HEK293 (cell line): ENCODE measurements around the gene SART3.
A peak's percentile ranks its signal among the peaks of the same experiment; 100 is the strongest.

Experiments used
- CTCF ChIA-PET: fragments of 350-600 bp; formaldehyde crosslinking; extraction: SDS; loops from one replicate; lab custom pipeline; 2021; ENCODE audit warnings: antibody characterized with exemption; lab: Yijun Ruan, JAX
- POLR2A ChIA-PET: fragments of 300-600 bp; formaldehyde crosslinking; extraction: SDS; loops from one replicate; lab custom pipeline; 2020; ENCODE audit warnings: antibody characterized with exemption, inconsistent platforms; lab: Yijun Ruan, JAX
- H3K27ac ChIP-seq: fragments of 200-500 bp; sonication (Bioruptor generic); 2 replicates; pipeline ENCODE4 v1.5.1; 2014; ENCODE audit warnings: low read depth, low read length, control low read depth, inconsistent platforms; ENCODE audit errors: extremely low read depth
- H3K36me3 ChIP-seq, 2 experiments: fragments of 200-500 bp in 1 of 2; sonication (Bioruptor generic) in 1 of 2; 1 replicate in 1 of 2; 2 replicates in 1 of 2; pipeline ENCODE4 v1.5.1; 2014 to 2017; ENCODE audit warnings: inconsistent platforms in 2 of 2, low read length in 2 of 2; ENCODE audit not compliant: control insufficient read depth in 2 of 2, insufficient read depth in 1 of 2
- H3K4me1 ChIP-seq: fragments of 200-500 bp; sonication (Bioruptor generic); 2 replicates; pipeline ENCODE4 v1.5.1; 2014; ENCODE audit warnings: mild to moderate bottlenecking, low read length, inconsistent platforms; ENCODE audit not compliant: control insufficient read depth, insufficient read depth
- H3K4me3 ChIP-seq: 2 replicates; pipeline ENCODE4 v1.5.1; 2011; ENCODE audit warnings: low read depth, mild to moderate bottlenecking, control low read depth, low read length, moderate library complexity
- H3K9me3 ChIP-seq: fragments of 200-500 bp; sonication (Bioruptor generic); 2 replicates; pipeline ENCODE4 v1.5.1; 2014; ENCODE audit warnings: low read depth, low read length, inconsistent platforms; ENCODE audit not compliant: control insufficient read depth, insufficient read depth
- GLIS1 ChIP-seq: fragments of 450-650 bp; formaldehyde crosslinking; IDR thresholded peaks from 2 replicates; pipeline ENCODE4 v1.5.1; 2016; ENCODE audit warnings: missing biosample characterization, missing genetic modification characterization
- KLF7 ChIP-seq: fragments of 450-650 bp; formaldehyde crosslinking; IDR thresholded peaks from 2 replicates; pipeline ENCODE4 v1.5.1; 2016; ENCODE audit warnings: missing biosample characterization, missing genetic modification characterization, borderline replicate concordance
- PATZ1 ChIP-seq: fragments of 450-650 bp; formaldehyde crosslinking; IDR thresholded peaks from 2 replicates; pipeline ENCODE4 v1.5.1; 2016; ENCODE audit warnings: missing biosample characterization, missing genetic modification characterization
- PRDM4 ChIP-seq: fragments of 450-650 bp; formaldehyde crosslinking; IDR thresholded peaks from 2 replicates; pipeline ENCODE4 v1.5.1; 2017; ENCODE audit warnings: missing biosample characterization, missing genetic modification characterization
- ZBTB10 ChIP-seq: fragments of 450-650 bp; formaldehyde crosslinking; IDR thresholded peaks from 2 replicates; pipeline ENCODE4 v1.5.1; 2016; ENCODE audit warnings: missing biosample characterization, missing genetic modification characterization
- ZBTB48 ChIP-seq: fragments of 450-650 bp; formaldehyde crosslinking; IDR thresholded peaks from 2 replicates; pipeline ENCODE4 v1.5.1; 2016; ENCODE audit warnings: missing biosample characterization, missing genetic modification characterization
- ZNF121 ChIP-seq: fragments of 450-650 bp; formaldehyde crosslinking; IDR thresholded peaks from 2 replicates; pipeline ENCODE4 v1.5.1; 2016; ENCODE audit warnings: missing biosample characterization, missing genetic modification characterization
- ZNF146 ChIP-seq: fragments of 450-650 bp; formaldehyde crosslinking; IDR thresholded peaks from 2 replicates; pipeline ENCODE4 v1.5.1; 2016; ENCODE audit warnings: missing biosample characterization, missing genetic modification characterization
- ZNF221 ChIP-seq: fragments of 450-650 bp; formaldehyde crosslinking; IDR thresholded peaks from 2 replicates; pipeline ENCODE4 v1.5.1; 2017; ENCODE audit warnings: missing biosample characterization, missing genetic modification characterization, borderline replicate concordance
- ZNF239 ChIP-seq: fragments of 450-650 bp; formaldehyde crosslinking; IDR thresholded peaks from 2 replicates; pipeline ENCODE4 v1.5.1; 2016; ENCODE audit warnings: missing biosample characterization, missing genetic modification characterization
- ZNF354C ChIP-seq: fragments of 450-650 bp; formaldehyde crosslinking; IDR thresholded peaks from 2 replicates; pipeline ENCODE4 v1.5.1; 2016; ENCODE audit warnings: missing biosample characterization, missing genetic modification characterization, low read depth, borderline replicate concordance
- ZNF391 ChIP-seq: fragments of 450-650 bp; formaldehyde crosslinking; IDR thresholded peaks from 2 replicates; pipeline ENCODE4 v1.5.1; 2016; ENCODE audit warnings: low read depth, missing biosample characterization, missing genetic modification characterization, borderline replicate concordance
- ZNF398 ChIP-seq: fragments of 450-650 bp; formaldehyde crosslinking; IDR thresholded peaks from 2 replicates; pipeline ENCODE4 v1.5.1; 2017; ENCODE audit warnings: missing biosample characterization, missing genetic modification characterization
- ZNF473 ChIP-seq: fragments of 450-650 bp; formaldehyde crosslinking; IDR thresholded peaks from 2 replicates; pipeline ENCODE4 v1.5.1; 2017; ENCODE audit warnings: missing biosample characterization, missing genetic modification characterization
- ZNF558 ChIP-seq: fragments of 450-650 bp; formaldehyde crosslinking; IDR thresholded peaks from 2 replicates; pipeline ENCODE4 v1.5.1; 2016; ENCODE audit warnings: missing biosample characterization, missing genetic modification characterization
- ZNF585B ChIP-seq: fragments of 450-650 bp; formaldehyde crosslinking; IDR thresholded peaks from 2 replicates; pipeline ENCODE4 v1.5.1; 2016; ENCODE audit warnings: missing biosample characterization, missing genetic modification characterization
- ZNF658 ChIP-seq: fragments of 450-650 bp; formaldehyde crosslinking; IDR thresholded peaks from 2 replicates; pipeline ENCODE4; 2016; ENCODE audit warnings: missing biosample characterization, missing genetic modification characterization
- ZNF747 ChIP-seq: fragments of 450-650 bp; formaldehyde crosslinking; IDR thresholded peaks from 2 replicates; pipeline ENCODE4 v1.5.1; 2016; ENCODE audit warnings: missing biosample characterization, missing genetic modification characterization
- ZNF76 ChIP-seq: fragments of 450-650 bp; formaldehyde crosslinking; IDR thresholded peaks from 2 replicates; pipeline ENCODE4; 2016; ENCODE audit warnings: low read depth, missing biosample characterization, missing genetic modification characterization, borderline replicate concordance
- ZSCAN4 ChIP-seq: fragments of 450-650 bp; formaldehyde crosslinking; IDR thresholded peaks from 2 replicates; pipeline ENCODE4 v1.5.1; 2017; ENCODE audit warnings: missing biosample characterization, missing genetic modification characterization
- ZXDB ChIP-seq: fragments of 450-650 bp; formaldehyde crosslinking; IDR thresholded peaks from 2 replicates; pipeline ENCODE4 v1.5.1; 2016; ENCODE audit warnings: missing biosample characterization, missing genetic modification characterization

SART3 gene

GRCh38 chr12:108587826-108588225 is 26.9 kb upstream of the SART3 start:
- TF ChIP-seq ZNF146 (tag by site-specific recombination): no peak
- no peak for TF ChIP-seq ZNF121 (tag by site-specific recombination)
- TF ChIP-seq ZNF398 (tag by site-specific recombination): 0 out of 2 replicates have a peak, but pooled peaks have one; percentile 23
- TF ChIP-seq ZNF221 (tag by site-specific recombination): no peak
- no peak for TF ChIP-seq PATZ1 (tag by site-specific recombination)
- CTCF ChIA-PET: interaction anchor here (0.6 kb wide), 1 partner anchor 34 kb away, joined by 3 read pairs; no protein-coding TSS in a partner anchor
- Histone ChIP-seq H3K27ac (no peak overlapping the region), H3K4me1 (no peaks in the 10 kb centered on the region), H3K36me3 (no peaks in the 10 kb centered on the region), H3K9me3 (no peaks in the 10 kb centered on the region), H3K4me3 (no peak overlapping the region)
- POLR2A ChIA-PET: no interaction called here

GRCh38 chr12:108586306-108586705 is 25.3 kb upstream of the SART3 start:
- no peaks in the 10 kb centered on the region for H3K36me3 ChIP-seq
- H3K27ac ChIP-seq: no peak overlapping the region
- no peak overlapping the region for H3K4me3 ChIP-seq
- TF ChIP-seq ZNF391 (tag by site-specific recombination) (no peak), ZNF747 (tag by site-specific recombination) (no peak), ZXDB (tag by site-specific recombination) (no peak), ZNF239 (no peak)
- TF ChIP-seq, all 188 proteins: peak for 0
- POLR2A ChIA-PET: no interaction called here
- Histone ChIP-seq H3K4me1 (no peaks in the 10 kb centered on the region), H3K9me3 (no peaks in the 10 kb centered on the region)
- CTCF ChIA-PET: interaction anchor here (0.9 to 1.0 kb wide), 3 partner anchors 22 to 31 kb away, joined by 3 to 4 read pairs (median 4); no protein-coding TSS in a partner anchor

GRCh38 chr12:108585864-108586263 is 24.9 kb upstream of the SART3 start:
- POLR2A ChIA-PET: no interaction called here
- TF ChIP-seq ZNF121 (tag by site-specific recombination) (no peak), ZNF585B (no peak), ZNF354C (no peak), ZNF658 (tag by site-specific recombination) (no peak), ZNF558 (tag by site-specific recombination) (no peak), KLF7 (no peak), GLIS1 (no peak), ZSCAN4 (no peak), ZNF76 (tag by site-specific recombination) (no peak), ZBTB48 (tag by site-specific recombination) (no peak), ZNF473 (no peak), ZBTB10 (tag by site-specific recombination) (no peak), ZNF146 (tag by site-specific recombination) (no peak), PRDM4 (tag by site-specific recombination) (no peak)

More at GRCh38 chr12:108585864-108586263, 24.9 kb upstream of the SART3 start:
- Histone ChIP-seq H3K36me3 (no peaks in the 10 kb centered on the region), H3K27ac (no peak overlapping the region), H3K9me3 (no peaks in the 10 kb centered on the region), H3K4me1 (no peaks in the 10 kb centered on the region), H3K4me3 (no peak overlapping the region)
- CTCF ChIA-PET: interaction anchor here (0.7 to 1.0 kb wide), 4 partner anchors 22 to 383 kb away, joined by 3 to 4 read pairs (median 4); no protein-coding TSS in a partner anchor
